Measurements from ENCODE around the gene MIOS. TPM values are rescaled to one million over a fixed set of nuclear protein-coding genes. Genes with fewer than 3 reads are reported as not detected.
"Not testable (repeated sequence)": the region's sequence is repeated elsewhere in the genome, so short reads cannot be mapped to it uniquely, and the experiment has no call there.

The MIOS gene
- total RNA-seq, 2 experiments from 2014 or later = 51.9 to 53.6 TPM

DNA sequence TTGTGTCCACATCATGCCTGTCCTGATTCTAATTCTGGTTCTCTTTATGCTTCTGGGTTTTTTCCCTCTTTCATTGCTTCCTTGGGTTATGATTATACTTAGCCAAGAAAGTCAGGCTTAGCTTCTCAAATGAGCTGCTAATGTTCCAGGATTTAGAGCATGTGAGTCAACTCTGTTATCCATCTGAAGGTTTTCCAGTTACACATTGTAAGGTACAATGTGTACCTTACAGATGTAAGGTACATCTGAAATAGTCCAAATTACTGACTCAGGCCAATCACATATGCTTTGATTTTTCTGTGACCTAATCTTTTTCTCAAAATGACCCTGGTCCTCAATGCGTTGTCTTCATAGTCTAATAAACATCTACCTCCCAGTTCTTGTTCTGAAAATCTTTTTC, 13.3 kb upstream of the MIOS start:
- CTCF ChIA-PET = no interaction called here
- POLR2A ChIA-PET = no interaction called here

DNA sequence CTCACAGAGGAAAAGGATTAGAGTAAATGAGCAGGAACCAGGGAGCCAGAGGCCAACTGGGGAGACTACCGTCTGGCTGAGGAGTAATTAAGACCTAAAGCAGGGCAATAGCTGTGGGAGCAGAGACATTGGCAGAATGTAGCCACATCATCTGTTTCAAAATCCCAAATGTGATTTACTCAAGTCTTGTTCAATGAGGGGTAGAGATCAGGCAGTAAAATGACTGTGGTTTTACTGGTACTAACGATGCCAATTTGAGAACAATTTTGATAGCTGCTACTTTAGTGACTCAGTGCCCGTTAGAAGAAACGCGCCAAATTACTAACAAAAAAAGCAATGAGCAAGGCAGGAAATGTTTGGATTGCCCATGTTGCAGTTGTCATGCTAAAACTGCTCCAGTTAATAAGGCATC, 12.7 kb upstream of the MIOS start:
- ChIA-PET POLR2A (no interaction called here), CTCF (no interaction called here)

GRCh38 chr7:7554649-7555575, 11.8 kb upstream of the MIOS start:
- POLR2A ChIA-PET = no interaction called here

DNA sequence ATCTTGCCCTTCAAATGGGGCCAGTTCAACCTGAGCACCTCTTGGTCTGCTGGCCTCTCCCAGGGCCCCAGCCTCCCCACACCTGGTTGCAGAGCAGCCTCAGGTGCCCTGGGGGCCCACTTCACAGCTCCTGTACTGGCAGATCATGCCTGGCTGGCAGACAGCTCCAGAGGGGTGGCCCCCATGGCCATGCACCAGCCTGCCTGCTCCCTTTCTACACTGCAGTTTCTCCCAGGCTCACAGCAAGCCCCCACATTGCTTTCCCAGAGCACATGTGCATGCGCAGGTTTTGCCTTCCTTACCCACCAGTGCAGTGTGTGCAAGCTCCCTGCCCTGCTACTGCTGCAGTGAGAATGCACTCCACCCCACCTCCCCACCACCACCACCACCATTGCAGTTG, 9.8 kb upstream of the MIOS start:
- ChIA-PET CTCF (no interaction called here), POLR2A (no interaction called here)

More at GRCh38 chr7:7554649-7555575, 11.8 kb upstream of the MIOS start:
- CTCF ChIA-PET = no interaction called here

- ChIA-PET POLR2A (no interaction called here), CTCF (no interaction called here)
These were observed 9.4 kb upstream of the MIOS start for GRCh38 chr7:7557252-7557651.

DNA sequence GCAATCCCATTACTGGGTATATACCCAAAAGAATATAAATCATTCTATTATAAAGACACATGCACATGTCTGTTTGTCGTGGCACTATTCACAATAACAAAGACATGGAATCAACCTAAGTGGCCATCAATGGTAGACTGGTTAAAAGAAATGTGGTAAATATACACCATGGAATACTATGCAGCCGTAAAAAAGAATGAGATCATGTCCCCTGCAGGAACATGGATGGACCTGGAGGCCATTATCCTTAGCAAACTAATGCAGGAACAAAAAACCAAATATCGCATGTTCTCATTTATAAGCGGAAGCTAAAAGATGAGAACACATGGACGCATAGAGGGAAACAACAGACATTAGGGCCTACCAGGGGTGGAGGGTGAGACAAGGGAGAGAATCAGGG, 5.1 kb upstream of the MIOS start:
- CTCF ChIA-PET, POLR2A ChIA-PET: not testable (repeated sequence)

DNA sequence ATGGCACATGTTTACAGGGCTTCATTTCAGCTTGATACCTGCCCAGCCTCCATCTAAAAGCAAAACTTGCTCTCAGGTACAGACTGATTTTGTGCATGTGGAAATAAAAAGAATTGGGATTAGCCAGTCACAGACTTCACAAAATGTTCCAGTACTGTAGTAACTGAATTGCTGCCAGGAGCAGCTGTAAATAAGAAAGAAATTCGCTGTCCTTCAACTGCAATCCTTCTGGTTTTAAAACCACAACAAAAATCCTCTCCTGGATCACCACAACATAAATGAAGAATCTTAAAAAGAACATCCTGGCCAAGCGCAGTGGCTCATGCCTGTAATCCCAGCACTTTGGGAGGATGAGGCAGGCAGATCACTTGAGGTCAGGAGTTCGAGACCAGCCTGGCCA, 3.9 kb upstream of the MIOS start:
- POLR2A ChIA-PET = no interaction called here
- CTCF ChIA-PET = no interaction called here

- ChIA-PET POLR2A (no interaction called here), CTCF (no interaction called here)
These were observed 3.4 kb upstream of the MIOS start for GRCh38 chr7:7563269-7563668.

DNA sequence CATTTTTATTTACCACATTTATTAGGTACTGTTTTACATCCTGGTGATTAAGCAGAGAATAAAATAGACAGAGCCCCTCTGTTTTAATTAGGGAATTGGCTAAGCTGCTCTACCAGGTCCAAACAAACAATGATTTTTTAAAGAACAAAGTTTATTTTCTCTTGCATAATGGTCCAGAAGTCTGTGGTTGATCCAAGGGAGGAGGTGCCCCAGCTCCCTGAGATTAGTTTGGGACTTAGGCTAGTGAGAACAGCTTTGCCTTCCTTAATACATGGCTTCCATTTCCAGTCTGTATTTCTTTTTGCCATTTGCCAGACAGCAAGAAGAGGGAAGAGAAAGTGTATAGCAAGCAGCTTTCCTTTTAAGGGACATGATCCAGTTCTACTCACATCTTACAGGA, 2.9 kb upstream of the MIOS start:
- ChIA-PET POLR2A (no interaction called here), CTCF (no interaction called here)

DNA sequence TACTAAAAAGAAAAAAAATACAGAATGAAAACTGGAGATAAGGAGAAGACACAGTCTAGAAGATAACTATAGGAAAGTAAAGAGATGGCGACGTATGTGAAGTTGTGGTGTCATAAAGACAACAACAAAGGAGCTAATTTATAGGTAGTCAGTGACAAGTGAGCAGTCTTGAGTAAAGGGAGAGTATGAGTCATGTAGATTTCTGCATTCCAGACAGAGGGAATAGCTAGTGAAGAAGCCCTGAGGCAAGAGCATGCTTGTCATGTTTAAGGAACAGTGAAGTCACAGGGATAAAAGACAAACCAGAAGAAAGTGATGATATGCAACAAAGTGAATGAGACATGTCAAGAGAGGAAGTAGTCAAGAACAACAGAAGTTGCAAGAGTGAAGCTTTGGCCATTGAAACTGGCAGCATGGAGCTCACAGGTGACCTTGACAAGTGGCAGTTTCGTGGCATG, 2.3 kb upstream of the MIOS start:
- ChIA-PET POLR2A (no interaction called here), CTCF (no interaction called here)

DNA sequence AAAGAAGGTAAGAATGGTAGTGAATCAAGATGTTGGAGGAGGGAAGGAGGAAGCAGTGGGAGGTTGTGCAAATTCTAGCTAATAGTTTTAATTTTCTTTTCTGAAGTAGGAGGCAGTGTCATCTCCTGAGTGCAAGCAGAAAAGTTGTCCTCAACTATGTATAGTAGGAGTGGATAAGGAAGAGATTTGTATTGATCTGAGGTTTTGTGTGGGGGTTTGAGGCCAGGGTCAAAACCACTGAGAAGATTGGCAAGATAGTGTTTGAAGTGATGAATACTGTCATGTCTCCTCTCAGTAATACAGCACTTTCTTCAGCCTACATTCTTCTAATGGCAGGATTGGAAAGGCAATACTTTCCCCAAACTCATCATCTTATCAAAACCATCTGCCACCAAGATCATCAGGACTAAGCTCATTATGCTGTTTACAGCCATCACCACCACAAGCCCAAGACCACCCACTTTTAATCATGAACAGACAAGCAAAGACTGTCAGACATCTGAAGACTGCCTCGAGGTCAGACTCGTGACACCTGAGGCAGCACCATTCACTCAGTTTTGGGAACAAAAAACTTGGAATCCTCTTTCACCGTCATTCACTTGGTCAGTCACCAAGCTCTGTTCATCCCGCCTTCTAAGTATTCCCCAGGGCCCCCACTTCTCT, 1.5 kb upstream of the MIOS start:
- ChIA-PET POLR2A (no interaction called here), CTCF (interaction anchor here (0.6 kb wide), 1 partner anchor 29 kb away, joined by 3 read pairs; no protein-coding TSS in a partner anchor)

GRCh38 chr7:7565746-7566650, 686 bp upstream of the MIOS start:
- ChIA-PET POLR2A (interaction anchor here (0.6 kb wide), 1 partner anchor 386 kb away, joined by 5 read pairs; no protein-coding TSS in a partner anchor), CTCF (no interaction called here)

GRCh38 chr7:7567898-7568531, 1.3 kb downstream of the MIOS start:
- CTCF ChIA-PET = no interaction called here
- POLR2A ChIA-PET = interaction anchor here (0.6 to 1.7 kb wide), 2 partner anchors 72 to 608 kb away, joined by 3 to 6 read pairs; partner anchors contain the start of gene UMAD1

DNA sequence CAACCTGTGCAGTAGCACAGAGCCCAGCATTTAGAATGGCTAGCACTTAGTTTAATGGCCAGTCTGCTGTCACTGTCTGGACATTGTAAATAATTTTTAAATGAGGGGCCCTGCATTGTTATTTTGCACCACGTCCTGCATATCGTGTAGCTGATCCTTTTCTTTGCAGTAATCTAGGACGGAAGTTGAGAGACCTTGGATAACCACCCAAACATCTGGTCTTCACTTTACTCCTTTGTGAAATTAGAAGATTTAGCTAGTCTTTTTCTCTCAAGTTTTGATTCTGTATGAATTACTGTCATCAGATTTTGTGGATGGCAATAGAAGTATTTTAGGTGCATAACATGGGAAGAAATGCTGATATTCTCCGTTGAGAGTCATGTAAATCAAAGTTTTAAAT, 1.9 kb downstream of the MIOS start:
- CTCF ChIA-PET = no interaction called here

GRCh38 chr7:7569081-7569527, 2.4 kb downstream of the MIOS start:
- CTCF ChIA-PET = no interaction called here
- POLR2A ChIA-PET = interaction anchor here (1.7 kb wide), 1 partner anchor 71 kb away, joined by 6 read pairs; the partner anchor contains the start of gene UMAD1

More for the DNA sequence above, 1.9 kb downstream of the MIOS start:
- POLR2A ChIA-PET = interaction anchor here (1.7 kb wide), 1 partner anchor 72 kb away, joined by 6 read pairs; the partner anchor contains the start of gene UMAD1

GRCh38 chr7:7569615-7570014, 2.9 kb downstream of the MIOS start:
- CTCF ChIA-PET = no interaction called here
- POLR2A ChIA-PET = no interaction called here

- CTCF ChIA-PET = no interaction called here
- POLR2A ChIA-PET = no interaction called here
These were observed 3.9 kb downstream of the MIOS start for GRCh38 chr7:7570584-7570983.

DNA sequence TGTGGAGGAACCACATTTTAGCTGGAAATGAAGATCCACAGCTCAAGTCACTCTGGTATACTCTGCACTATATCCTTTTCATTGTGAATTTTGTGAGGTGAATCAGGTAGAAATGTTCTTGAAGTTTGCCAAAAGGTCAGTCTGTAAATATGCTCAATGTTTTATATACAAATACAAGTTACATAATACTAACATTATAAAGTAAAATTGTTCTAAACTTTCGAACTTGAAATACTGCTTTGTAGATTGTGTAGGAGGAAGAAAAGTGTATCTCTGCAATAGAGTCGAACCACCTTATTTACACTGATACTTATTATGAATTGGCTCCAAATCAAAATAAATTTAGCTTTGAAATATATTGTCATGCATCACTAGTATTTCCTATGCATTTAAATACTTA, 7.0 kb downstream of the MIOS start:
- POLR2A ChIA-PET = no interaction called here
- CTCF ChIA-PET = no interaction called here

DNA sequence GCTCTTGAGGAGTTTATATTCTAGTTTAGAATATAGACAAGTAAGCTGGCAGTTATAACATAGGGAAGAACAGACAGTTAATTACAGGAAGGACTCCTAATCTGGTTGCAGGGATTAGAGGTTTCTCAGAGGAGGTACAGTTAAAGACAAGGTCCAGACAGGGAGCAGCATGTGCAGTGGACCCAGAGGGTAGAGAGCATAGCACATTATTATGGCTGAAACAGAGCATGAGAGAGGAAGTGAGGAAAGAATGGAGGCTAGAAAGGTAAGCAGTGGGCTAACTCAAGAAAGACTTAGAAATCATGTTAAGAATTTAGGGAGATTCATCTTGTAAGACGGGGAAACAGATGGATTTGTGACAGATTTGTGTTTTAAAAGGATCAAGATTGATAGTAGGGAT, 9.7 kb downstream of the MIOS start:
- ChIA-PET POLR2A (no interaction called here), CTCF (interaction anchor here (0.6 kb wide), 1 partner anchor 268 kb away, joined by 6 read pairs; no protein-coding TSS in a partner anchor)

Data from activated CD8-positive, alpha-beta memory T cell treated with anti-CD3 and anti-CD28 coated beads for 36 hours (primary cell).